Ascending aorta (tissue), 2 donors: ENCODE results near the gene ACHE. TPM values are rescaled to one million over a fixed set of nuclear protein-coding genes. Genes with fewer than 3 reads are reported as not detected.
A peak's percentile ranks its signal among the peaks of the same experiment; 100 is the strongest.

Source experiments
- DNase-seq, 2 donors: peaks; one replicate each; pipeline ENCODE4 v3.0.0-alpha.2; 2019; ENCODE audit warnings: low spot score in 2 of 2
- H3K27ac ChIP-seq, 2 donors: fragments of 200-600 bp; sonication (generic); one replicate each; pipeline ENCODE4 v1.5.1; 2016 to 2017; ENCODE audit warnings: mild to moderate bottlenecking in 1 of 2
- H3K27me3 ChIP-seq: fragments of 200-600 bp; sonication (generic); one replicate; pipeline ENCODE4 v1.5.1; 2017
- H3K36me3 ChIP-seq, 2 donors: fragments of 200-600 bp; sonication (generic); one replicate each; pipeline ENCODE4 v1.5.1; 2016
- H3K4me1 ChIP-seq, 2 donors: fragments of 200-600 bp; sonication (generic); one replicate each; pipeline ENCODE4 v1.5.1; 2016 to 2017; ENCODE audit warnings: mild to moderate bottlenecking in 1 of 2
- H3K4me3 ChIP-seq, 2 donors: fragments of 200-600 bp; sonication (generic); one replicate each; pipeline ENCODE4 v1.5.1; 2016 to 2017; ENCODE audit warnings: mild to moderate bottlenecking in 1 of 2
- H3K9me3 ChIP-seq, 2 donors: fragments of 200-600 bp; sonication (generic); one replicate each; pipeline ENCODE4 v1.5.1; 2016
- intact Hi-C: fragments of 100-400 bp; cut with DNase I; formaldehyde crosslinking; loops from one replicate; pipeline ENCODE4 v1.15.1; 2023
- total RNA-seq: library from RNA; depleted of rRNA; stranded (reverse); fragments of >200 nt; gene quantifications from one replicate; pipeline ENCODE4 v1.1.0, GENCODE V29; 2016
- TF ChIP-seq, protein P1 (sequence below), 3 experiments: fragments of 200-600 bp in 2 of 3; fragments of 450-650 bp in 1 of 3; sonication (generic) in 2 of 3; IDR thresholded peaks; one replicate each; pipeline ENCODE4 v1.5.1; 2016 to 2019; ENCODE audit warnings: antibody characterized with exemption in 3 of 3, mild to moderate bottlenecking in 1 of 3, moderate library complexity in 1 of 3

The ACHE gene
- total RNA-seq, 1 donor from 2014 or later: 7.8 TPM

DNA sequence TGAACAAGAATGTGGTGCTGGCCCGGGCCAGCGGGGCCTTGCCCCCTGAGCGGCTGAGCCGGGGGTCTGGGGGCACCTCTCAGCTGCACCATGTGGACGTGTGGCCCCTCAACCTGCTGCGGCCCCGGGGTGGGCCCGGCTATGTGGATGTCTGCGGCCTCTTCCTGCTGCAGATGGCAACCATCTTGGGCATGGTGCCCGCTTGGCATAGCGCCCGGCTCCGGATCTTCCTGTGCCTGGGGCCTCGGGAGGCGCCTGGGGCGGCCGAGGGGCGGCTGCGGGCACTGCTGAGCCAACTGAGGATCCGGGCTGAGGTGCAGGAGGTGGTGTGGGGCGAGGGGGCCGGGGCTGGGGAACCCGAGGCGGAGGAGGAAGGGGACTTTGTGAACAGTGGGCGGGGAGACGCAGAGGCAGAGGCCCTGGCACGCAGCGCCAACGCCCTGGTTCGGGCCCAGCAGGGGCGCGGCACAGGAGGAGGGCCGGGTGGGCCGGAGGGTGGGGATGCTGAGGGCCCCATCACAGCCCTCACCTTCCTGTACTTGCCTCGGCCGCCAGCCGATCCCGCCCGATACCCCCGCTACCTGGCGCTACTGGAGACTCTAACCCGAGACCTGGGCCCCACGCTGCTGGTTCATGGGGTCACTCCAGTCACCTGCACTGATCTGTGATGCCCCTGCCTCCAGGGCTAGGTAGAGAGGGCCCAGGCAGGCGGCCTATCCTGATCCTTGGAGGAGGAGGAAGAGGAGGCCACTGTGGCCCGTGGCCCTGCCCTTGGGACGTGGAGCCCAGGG lies 29.6 kb downstream of the ACHE start:
- Histone ChIP-seq H3K4me1 (peaks cover 17 to 23% of the 10 kb centered on the region in 2 donors), H3K4me3 (peak overlapping the region; percentile 94 to 95), H3K9me3 (no peaks in the 10 kb centered on the region), H3K27me3 (no peaks in the 10 kb centered on the region), H3K36me3 (peaks cover 15 to 16% of the 10 kb centered on the region in 2 donors), H3K27ac (peak overlapping the region; percentile 99)
- TF ChIP-seq, protein P1, sequence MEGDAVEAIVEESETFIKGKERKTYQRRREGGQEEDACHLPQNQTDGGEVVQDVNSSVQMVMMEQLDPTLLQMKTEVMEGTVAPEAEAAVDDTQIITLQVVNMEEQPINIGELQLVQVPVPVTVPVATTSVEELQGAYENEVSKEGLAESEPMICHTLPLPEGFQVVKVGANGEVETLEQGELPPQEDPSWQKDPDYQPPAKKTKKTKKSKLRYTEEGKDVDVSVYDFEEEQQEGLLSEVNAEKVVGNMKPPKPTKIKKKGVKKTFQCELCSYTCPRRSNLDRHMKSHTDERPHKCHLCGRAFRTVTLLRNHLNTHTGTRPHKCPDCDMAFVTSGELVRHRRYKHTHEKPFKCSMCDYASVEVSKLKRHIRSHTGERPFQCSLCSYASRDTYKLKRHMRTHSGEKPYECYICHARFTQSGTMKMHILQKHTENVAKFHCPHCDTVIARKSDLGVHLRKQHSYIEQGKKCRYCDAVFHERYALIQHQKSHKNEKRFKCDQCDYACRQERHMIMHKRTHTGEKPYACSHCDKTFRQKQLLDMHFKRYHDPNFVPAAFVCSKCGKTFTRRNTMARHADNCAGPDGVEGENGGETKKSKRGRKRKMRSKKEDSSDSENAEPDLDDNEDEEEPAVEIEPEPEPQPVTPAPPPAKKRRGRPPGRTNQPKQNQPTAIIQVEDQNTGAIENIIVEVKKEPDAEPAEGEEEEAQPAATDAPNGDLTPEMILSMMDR (IDR thresholded peaks at IDR 0.05): no peak
- peak; percentile 58 to 85 for DNase-seq
- intact Hi-C loops: loop anchor here (1.0 to 5.0 kb wide), 3 partner anchors 14 to 439 kb away; partner anchors contain the start of genes MEPCE, PCOLCE, SLC12A9 and ZCWPW1

- H3K27me3 ChIP-seq: no peaks in the 10 kb centered on the region
- intact Hi-C loops: loop anchor here (5.0 kb wide), 2 partner anchors 263 to 438 kb away; partner anchors contain the start of genes MEPCE, PCOLCE and ZCWPW1
- peak in 1 of 2 donors; percentile 62 for DNase-seq
- peaks cover 17 to 23% of the 10 kb centered on the region in 2 donors for H3K4me1 ChIP-seq
- no peaks in the 10 kb centered on the region for H3K9me3 ChIP-seq
- H3K4me3 ChIP-seq: peak overlapping the region in 1 of 2 donors; percentile 94
- peaks cover 15 to 16% of the 10 kb centered on the region in 2 donors for H3K36me3 ChIP-seq
- TF ChIP-seq, protein P1 (IDR thresholded peaks at IDR 0.05): no peak
- H3K27ac ChIP-seq: peak overlapping the region; percentile 99
These were observed 30.2 kb downstream of the ACHE start for GRCh38 chr7:100865372-100865911.

GRCh38 chr7:100864263-100864845 lies 31.3 kb downstream of the ACHE start:
- Histone ChIP-seq H3K36me3 (peaks cover 15 to 20% of the 10 kb centered on the region in 2 donors), H3K27ac (no peak overlapping the region), H3K27me3 (no peaks in the 10 kb centered on the region), H3K4me1 (peaks cover 17 to 23% of the 10 kb centered on the region in 2 donors), H3K9me3 (no peaks in the 10 kb centered on the region), H3K4me3 (no peak overlapping the region)
- intact Hi-C loops: no loop called here
- DNase-seq: no peak
- TF ChIP-seq, protein P1 (IDR thresholded peaks at IDR 0.05): no peak

DNA sequence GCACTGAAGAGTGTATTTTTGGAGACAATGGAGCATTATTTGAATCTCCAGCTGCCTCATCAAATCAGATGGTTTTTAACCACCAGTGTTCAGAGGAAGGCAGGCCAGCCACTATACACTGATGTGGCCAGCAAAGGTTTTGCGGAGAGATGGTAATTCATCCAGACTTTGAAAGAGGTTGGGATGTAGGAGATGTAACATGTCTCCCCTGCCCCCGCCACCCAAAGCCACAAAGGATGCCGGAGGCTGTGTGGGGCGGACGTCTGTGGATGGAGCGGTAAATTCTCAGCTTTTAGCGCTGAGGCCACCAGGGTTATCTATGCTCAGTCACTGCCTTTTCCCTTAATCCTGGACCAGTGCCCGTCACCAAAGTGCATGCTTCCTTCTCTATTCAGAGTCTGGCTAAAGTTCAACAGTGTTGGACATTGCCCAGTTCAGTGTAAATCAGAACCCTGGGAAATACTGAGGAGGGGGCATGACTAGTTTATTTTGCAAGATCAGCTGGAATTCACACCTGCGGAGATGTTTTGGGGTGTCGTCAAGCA lies 32.2 kb downstream of the ACHE start:
- Histone ChIP-seq H3K36me3 (peaks cover 15 to 20% of the 10 kb centered on the region in 2 donors), H3K27ac (no peak overlapping the region), H3K9me3 (no peaks in the 10 kb centered on the region), H3K4me1 (peaks cover 9 to 15% of the 10 kb centered on the region in 2 donors), H3K4me3 (no peak overlapping the region), H3K27me3 (no peaks in the 10 kb centered on the region)
- intact Hi-C loops: no loop called here
- TF ChIP-seq, protein P1 (IDR thresholded peaks at IDR 0.05): no peak
- DNase-seq: no peak

DNA sequence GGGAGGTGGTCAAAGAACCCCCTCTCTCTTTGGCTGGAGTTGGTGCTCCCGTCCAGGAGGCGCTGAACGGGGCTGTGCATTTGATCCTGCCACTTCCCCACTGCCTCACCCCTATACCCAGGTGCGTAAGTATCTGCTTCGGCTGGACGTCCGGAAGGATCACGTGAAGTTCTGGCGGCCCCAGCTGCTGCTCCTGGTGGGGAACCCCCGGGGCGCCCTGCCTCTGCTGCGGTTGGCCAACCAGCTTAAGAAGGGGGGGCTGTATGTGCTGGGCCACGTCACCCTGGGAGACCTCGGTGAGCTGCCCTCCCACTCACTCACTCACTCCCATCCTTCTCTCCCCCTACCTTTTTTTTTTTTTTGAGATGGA lies 34.1 kb downstream of the ACHE start:
- no peak overlapping the region for H3K4me3 ChIP-seq
- H3K4me1 ChIP-seq: peaks cover 5 to 9% of the 10 kb centered on the region in 2 donors
- peaks cover 21 to 24% of the 10 kb centered on the region in 2 donors for H3K36me3 ChIP-seq
- H3K27me3 ChIP-seq: no peaks in the 10 kb centered on the region
- H3K9me3 ChIP-seq: no peaks in the 10 kb centered on the region
- DNase-seq: no peak
- intact Hi-C loops: no loop called here
- TF ChIP-seq, protein P1 (IDR thresholded peaks at IDR 0.05): no peak
- H3K27ac ChIP-seq: no peak overlapping the region
